ENCODE measurements around the gene C5orf46. TPM values are rescaled to one million over a fixed set of nuclear protein-coding genes. Genes with fewer than 3 reads are reported as not detected.

Gene C5orf46
- polyA plus RNA-seq, 1 of the 3 experiments (the other 2 are of a cell fraction): 4.1 TPM

DNA sequence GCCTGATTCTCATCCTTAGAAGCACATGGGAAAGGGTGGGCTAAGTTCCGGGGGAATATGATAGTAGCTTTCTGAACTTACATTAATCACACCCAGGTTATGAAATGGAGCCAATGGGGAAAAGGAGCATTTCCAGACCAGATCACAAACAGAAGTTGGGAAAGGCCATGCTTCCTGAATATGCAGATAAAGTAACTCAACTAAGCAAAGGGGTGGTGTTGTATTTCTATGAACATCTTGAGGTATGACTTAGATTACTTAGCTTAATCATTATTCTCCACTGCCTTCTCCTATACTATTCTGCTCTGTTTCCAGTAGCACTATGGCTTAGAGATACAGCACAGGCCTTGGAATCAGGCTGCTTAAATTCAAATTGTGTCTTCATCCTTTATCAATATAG lies 10.5 kb downstream of the C5orf46 start:
- DNase-seq: no peak
- H3K79me2 ChIP-seq (ENCODE audit: insufficient read depth): peaks cover 8% of the 10 kb centered on the region; the same call in 1 of the 2 replicates
- POLR2A ChIA-PET: no interaction called here
- no peaks in the 10 kb centered on the region for H3K9me3 ChIP-seq
- peaks cover 13% of the 10 kb centered on the region for H3F3A ChIP-seq (replicated peaks; ENCODE audit: insufficient read depth)
- H3K9me2 ChIP-seq: no peaks in the 10 kb centered on the region
- H4K20me1 ChIP-seq (ENCODE audit: insufficient read depth): no peaks in the 10 kb centered on the region
- no peak overlapping the region for H3K9ac ChIP-seq
- H3K4me3 ChIP-seq (ENCODE audit: low read depth in 2 of 2, low read length in 1 of 2): no peak overlapping the region
- no peak overlapping the region; the same call in 1 of the 2 replicates for H3K4me2 ChIP-seq
- no peaks in the 10 kb centered on the region for H3K27me3 ChIP-seq (ENCODE audit: insufficient read depth)
- no peak overlapping the region for H3K27ac ChIP-seq (ENCODE audit: low read depth in 2 of 2, low read length in 1 of 2)
- H3K36me3 ChIP-seq (replicated peaks in 1 of 2; ENCODE audit: control insufficient read depth in 1 of 2, insufficient read depth in 2 of 2, low read length in 1 of 2): peaks cover 0 to 6% of the 10 kb centered on the region in 2 experiments
- H2AFZ ChIP-seq (ENCODE audit: low read depth): no peak overlapping the region
- CTCF ChIA-PET: interaction anchor here (0.8 to 1.1 kb wide), 5 partner anchors 9 to 1139 kb away, joined by 3 to 5 read pairs (median 4); no protein-coding TSS in a partner anchor
- no peak for TF ChIP-seq POLR2AphosphoS5 (IDR thresholded peaks at IDR 0.05; ENCODE audit: low read depth, low read length)
- TF ChIP-seq MEF2A (IDR thresholded peaks at IDR 0.05; ENCODE audit: borderline replicate concordance, low read depth): no peak
- TF ChIP-seq TEAD4 (IDR thresholded peaks at IDR 0.05; ENCODE audit: borderline replicate concordance, insufficient read depth): no peak
- TF ChIP-seq, protein P1, sequence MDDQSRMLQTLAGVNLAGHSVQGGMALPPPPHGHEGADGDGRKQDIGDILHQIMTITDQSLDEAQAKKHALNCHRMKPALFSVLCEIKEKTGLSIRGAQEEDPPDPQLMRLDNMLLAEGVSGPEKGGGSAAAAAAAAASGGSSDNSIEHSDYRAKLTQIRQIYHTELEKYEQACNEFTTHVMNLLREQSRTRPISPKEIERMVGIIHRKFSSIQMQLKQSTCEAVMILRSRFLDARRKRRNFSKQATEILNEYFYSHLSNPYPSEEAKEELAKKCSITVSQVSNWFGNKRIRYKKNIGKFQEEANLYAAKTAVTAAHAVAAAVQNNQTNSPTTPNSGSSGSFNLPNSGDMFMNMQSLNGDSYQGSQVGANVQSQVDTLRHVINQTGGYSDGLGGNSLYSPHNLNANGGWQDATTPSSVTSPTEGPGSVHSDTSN (IDR thresholded peaks at IDR 0.05): no peak
- TF ChIP-seq FOXM1 (IDR thresholded peaks at IDR 0.05; ENCODE audit: low read depth): no peak
- no peak for TF ChIP-seq TCF12 (IDR thresholded peaks at IDR 0.05)
- TF ChIP-seq, protein P2, sequence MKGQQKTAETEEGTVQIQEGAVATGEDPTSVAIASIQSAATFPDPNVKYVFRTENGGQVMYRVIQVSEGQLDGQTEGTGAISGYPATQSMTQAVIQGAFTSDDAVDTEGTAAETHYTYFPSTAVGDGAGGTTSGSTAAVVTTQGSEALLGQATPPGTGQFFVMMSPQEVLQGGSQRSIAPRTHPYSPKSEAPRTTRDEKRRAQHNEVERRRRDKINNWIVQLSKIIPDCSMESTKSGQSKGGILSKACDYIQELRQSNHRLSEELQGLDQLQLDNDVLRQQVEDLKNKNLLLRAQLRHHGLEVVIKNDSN (IDR thresholded peaks at IDR 0.05; ENCODE audit: borderline replicate concordance, low read depth): no peak
- no peak for TF ChIP-seq ELF1 (IDR thresholded peaks at IDR 0.05)
- TF ChIP-seq RCOR1 (IDR thresholded peaks at IDR 0.05; ENCODE audit: low read length): no peak
- no peak for TF ChIP-seq GABPA (IDR thresholded peaks at IDR 0.05; ENCODE audit: low read depth)
- no peak for TF ChIP-seq GATA2 (CRISPR knock-in tag; IDR thresholded peaks at IDR 0.05)
- no peak for TF ChIP-seq NRF1 (IDR thresholded peaks at IDR 0.05; ENCODE audit: low read depth, low read length)
- TF ChIP-seq TAF1 (IDR thresholded peaks at IDR 0.05; ENCODE audit: borderline replicate concordance, low read depth, low read length): no peak
- TF ChIP-seq, protein P3, sequence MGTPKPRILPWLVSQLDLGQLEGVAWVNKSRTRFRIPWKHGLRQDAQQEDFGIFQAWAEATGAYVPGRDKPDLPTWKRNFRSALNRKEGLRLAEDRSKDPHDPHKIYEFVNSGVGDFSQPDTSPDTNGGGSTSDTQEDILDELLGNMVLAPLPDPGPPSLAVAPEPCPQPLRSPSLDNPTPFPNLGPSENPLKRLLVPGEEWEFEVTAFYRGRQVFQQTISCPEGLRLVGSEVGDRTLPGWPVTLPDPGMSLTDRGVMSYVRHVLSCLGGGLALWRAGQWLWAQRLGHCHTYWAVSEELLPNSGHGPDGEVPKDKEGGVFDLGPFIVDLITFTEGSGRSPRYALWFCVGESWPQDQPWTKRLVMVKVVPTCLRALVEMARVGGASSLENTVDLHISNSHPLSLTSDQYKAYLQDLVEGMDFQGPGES (IDR thresholded peaks at IDR 0.05; ENCODE audit: low read depth, low read length): no peak
- TF ChIP-seq EZH2phosphoT487 (IDR thresholded peaks at IDR 0.05; ENCODE audit: borderline replicate concordance, low read depth): no peak
- TF ChIP-seq RAD21 (IDR thresholded peaks at IDR 0.05; ENCODE audit: low read length): no peak
- no peak for TF ChIP-seq FOXJ3 (CRISPR knock-in tag; IDR thresholded peaks at IDR 0.05)
- TF ChIP-seq SMC3 (IDR thresholded peaks at IDR 0.05; ENCODE audit: low read depth, low read length): no peak
- TF ChIP-seq MXI1 (IDR thresholded peaks at IDR 0.05; ENCODE audit: low read depth, low read length): no peak
- TF ChIP-seq EP300 (IDR thresholded peaks at IDR 0.05; ENCODE audit: borderline replicate concordance in 1 of 2, low read depth in 1 of 2, low read length in 1 of 2): no peak
- WGBS (ENCODE audit: low lambda C conversion rate): 59% methylated on average over 1 of the region's 1 CpG
- peaks cover 2 to 30% of the 10 kb centered on the region in 2 experiments; a peak in 2 of 4 replicates for H3K4me1 ChIP-seq (ENCODE audit: control insufficient read depth in 1 of 2, insufficient read depth in 2 of 2, low read depth in 1 of 2, low read length in 1 of 2)
